Measurements from ENCODE around the gene SLC35F6. TPM values are rescaled to one million over a fixed set of nuclear protein-coding genes. Genes with fewer than 3 reads are reported as not detected.

SLC35F6 gene
- 23.7 and 30.3 TPM in 2 replicates for total RNA-seq

GRCh38 chr2:26764078-26764887 lies at the start of gene SLC35F6:
TSS of gene SLC35F6 (plus strand) at chr2:26764284. CDS start at chr2:26764350, 66 bp downstream.

DNA sequence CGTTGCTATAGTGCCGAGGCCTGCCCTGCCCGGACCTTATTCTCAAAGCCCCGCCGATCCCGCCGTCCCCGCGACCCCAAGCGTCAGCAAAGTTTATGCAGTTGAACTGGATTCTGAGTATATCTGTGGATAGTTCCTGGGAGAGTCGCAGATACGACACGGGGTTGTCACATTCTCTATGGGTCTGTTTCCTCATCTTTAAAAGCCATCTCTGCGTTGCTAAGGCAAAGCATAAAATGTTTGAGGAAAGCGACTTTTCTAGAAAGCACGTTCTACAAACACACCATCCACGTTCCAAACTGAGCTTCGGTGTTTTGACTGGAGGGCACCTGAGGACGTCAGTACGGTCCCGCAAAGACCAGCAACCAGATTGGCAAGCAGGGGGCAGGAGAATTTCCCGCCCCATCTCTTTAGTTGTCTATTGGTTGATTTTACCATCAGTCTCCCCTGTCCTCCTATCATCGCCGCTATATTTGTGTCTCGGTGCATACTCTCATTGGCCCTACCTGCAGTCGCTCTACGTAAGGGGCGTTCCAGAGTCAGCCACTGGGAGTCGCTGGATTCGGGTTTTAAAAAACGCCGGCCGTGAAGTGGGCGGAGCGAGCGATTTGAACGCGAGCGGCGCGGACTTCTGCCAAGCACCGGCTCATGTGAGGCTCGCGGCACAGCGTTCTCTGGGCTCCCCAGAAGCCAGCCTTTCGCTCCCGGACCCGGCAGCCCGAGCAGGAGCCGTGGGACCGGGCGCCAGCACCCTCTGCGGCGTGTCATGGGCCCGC lies 21.5 kb downstream of the SLC35F6 start, which contains the start of gene CENPA:
Gene CENPA, plus strand, starts transcription at position 626 of the 776 bp plus-strand sequence. Its CDS starts 141 bp downstream, at position 767.

Other genes starting within 250 kb of the SLC35F6 start
- not detected in 2 replicates for gene CIB4, start 122.9 kb upstream of the SLC35F6 start, total RNA-seq
- 0.38 and 2.0 TPM in 2 replicates for gene KCNK3, start 71.6 kb upstream of the SLC35F6 start, total RNA-seq
- gene CENPA, start 21.8 kb downstream of the SLC35F6 start, total RNA-seq = 2.0 and 17.4 TPM in 2 replicates
- under 0.01 TPM in 1 of 2 replicates, not detected in the other for gene DPYSL5, start 83.8 kb downstream of the SLC35F6 start, total RNA-seq
- gene MAPRE3, start 206.4 kb downstream of the SLC35F6 start, total RNA-seq = 2.8 and 2.9 TPM in 2 replicates